Measurements from ENCODE around the gene MCTP1.

- no peak for TF ChIP-seq CTCF (IDR thresholded peaks at IDR 0.05)
- no peak for TF ChIP-seq POLR2A (IDR thresholded peaks at IDR 0.05)
- TF ChIP-seq POLR2AphosphoS5 (IDR thresholded peaks at IDR 0.05) = no peak
These were observed 500.1 kb downstream of the MCTP1 start for GRCh38 chr5:94784536-94785505.

All from breast epithelium (tissue), 3 donors.